Measurements from ENCODE around the gene CCL19.
"Not testable (repeated sequence)": the region's sequence is repeated elsewhere in the genome, so short reads cannot be mapped to it uniquely, and the experiment has no call there.

CCL19 gene

GRCh38 chr9:34723141-34723540 is 32.1 kb upstream of the CCL19 start:
- no peak for TF ChIP-seq CTCF (IDR thresholded peaks at IDR 0.05)

GRCh38 chr9:34719769-34720025 is 28.6 kb upstream of the CCL19 start:
- H3K27me3 ChIP-seq: peaks cover 20% of the 10 kb centered on the region
- H3K27ac ChIP-seq; H3K4me3 ChIP-seq (ENCODE audit: low read depth in 1 of 2, low read length in 1 of 2); H3K4me1 ChIP-seq (ENCODE audit: control insufficient read depth in 1 of 2, insufficient read depth in 1 of 2, low read depth in 1 of 2, low read length in 1 of 2); H3K9me3 ChIP-seq; H3K36me3 ChIP-seq: not testable (repeated sequence)

More at GRCh38 chr9:34723141-34723540, 32.1 kb upstream of the CCL19 start:
- no peak overlapping the region for H3K4me3 ChIP-seq (ENCODE audit: low read depth in 1 of 2, low read length in 1 of 2)
- H3K9me3 ChIP-seq: no peaks in the 10 kb centered on the region
- no peaks in the 10 kb centered on the region for H3K4me1 ChIP-seq (ENCODE audit: control insufficient read depth in 1 of 2, insufficient read depth in 1 of 2, low read depth in 1 of 2, low read length in 1 of 2)
- H3K27me3 ChIP-seq: no peaks in the 10 kb centered on the region
- H3K27ac ChIP-seq: no peak overlapping the region
- H3K36me3 ChIP-seq: no peaks in the 10 kb centered on the region

GRCh38 chr9:34719021-34719768 is 28.1 kb upstream of the CCL19 start:
- Histone ChIP-seq H3K9me3 (no peaks in the 10 kb centered on the region), H3K4me1 (ENCODE audit: control insufficient read depth in 1 of 2, insufficient read depth in 1 of 2, low read depth in 1 of 2, low read length in 1 of 2) (no peaks in the 10 kb centered on the region), H3K27ac (no peak overlapping the region), H3K27me3 (peaks cover 25% of the 10 kb centered on the region), H3K4me3 (ENCODE audit: low read depth in 1 of 2, low read length in 1 of 2) (no peak overlapping the region), H3K36me3 (no peaks in the 10 kb centered on the region)
- no peak for TF ChIP-seq CTCF (IDR thresholded peaks at IDR 0.05)

- no peak for TF ChIP-seq CTCF (IDR thresholded peaks at IDR 0.05)
- Histone ChIP-seq H3K27me3 (peaks cover 35% of the 10 kb centered on the region), H3K9me3 (no peaks in the 10 kb centered on the region), H3K4me1 (ENCODE audit: control insufficient read depth in 1 of 2, insufficient read depth in 1 of 2, low read depth in 1 of 2, low read length in 1 of 2) (no peaks in the 10 kb centered on the region), H3K27ac (no peak overlapping the region), H3K36me3 (no peaks in the 10 kb centered on the region), H3K4me3 (ENCODE audit: low read depth in 1 of 2, low read length in 1 of 2) (no peak overlapping the region)
Measured at GRCh38 chr9:34717996-34718614, 27.0 kb upstream of the CCL19 start.

- H3K36me3 ChIP-seq: no peaks in the 10 kb centered on the region
Measured at GRCh38 chr9:34716711-34717110, 25.6 kb upstream of the CCL19 start.

More at GRCh38 chr9:34716711-34717110, 25.6 kb upstream of the CCL19 start:
- Histone ChIP-seq H3K27me3 (peaks cover 47% of the 10 kb centered on the region), H3K4me1 (ENCODE audit: control insufficient read depth in 1 of 2, insufficient read depth in 1 of 2, low read depth in 1 of 2, low read length in 1 of 2) (no peaks in the 10 kb centered on the region), H3K9me3 (no peaks in the 10 kb centered on the region), H3K27ac (no peak overlapping the region), H3K4me3 (ENCODE audit: low read depth in 1 of 2, low read length in 1 of 2) (no peak overlapping the region)
- no peak for TF ChIP-seq CTCF (IDR thresholded peaks at IDR 0.05)

Data from neutrophil (primary cell).